GM23338 (cell line): Measurements from ENCODE around the gene CDC14A. TPM values are rescaled to one million over a fixed set of nuclear protein-coding genes. Genes with fewer than 3 reads are reported as not detected.
A peak's percentile ranks its signal among the peaks of the same experiment; 100 is the strongest.

Experiments used
- ATAC-seq: fragments of 200-7000 bp; cut with Tn5 transposase; 3 replicates; pipeline ENCODE4 v1.9.1; 2020
- DNase-seq: peaks from one replicate; pipeline ENCODE4 v3.0.0-alpha.2; 2015; ENCODE audit warnings: low spot score
- H2AFZ ChIP-seq: fragments of 200-600 bp; sonication (generic); 2 replicates; pipeline ENCODE4 v1.8.0; 2016; ENCODE audit warnings: antibody characterized with exemption, mild to moderate bottlenecking, moderate library complexity
- H3F3A ChIP-seq: fragments of 200-600 bp; sonication (generic); replicated peaks from 2 replicates; pipeline ENCODE4 v1.8.0; 2017; ENCODE audit warnings: antibody characterized with exemption, mixed run types, low read depth
- H3K27ac ChIP-seq: fragments of 200-600 bp; sonication (generic); 2 replicates; pipeline ENCODE4 v1.6.1; 2016; ENCODE audit warnings: low read depth
- H3K27me3 ChIP-seq: fragments of 200-600 bp; sonication (generic); 2 replicates; pipeline ENCODE4 v1.8.0; 2016; ENCODE audit warnings: mild to moderate bottlenecking, mixed run types, moderate library complexity; ENCODE audit not compliant: insufficient read depth
- H3K36me3 ChIP-seq: fragments of 200-600 bp; sonication (generic); 2 replicates; pipeline ENCODE4 v1.8.0; 2016; ENCODE audit warnings: mild to moderate bottlenecking; ENCODE audit not compliant: insufficient read depth
- H3K4me1 ChIP-seq: fragments of 200-600 bp; sonication (generic); 2 replicates; pipeline ENCODE4 v1.8.0; 2016; ENCODE audit warnings: mild to moderate bottlenecking, moderate library complexity; ENCODE audit not compliant: insufficient read depth
- H3K4me2 ChIP-seq: fragments of 200-600 bp; sonication (generic); 2 replicates; pipeline ENCODE4 v1.7.1; 2017; ENCODE audit warnings: mixed run types
- H3K4me3 ChIP-seq: fragments of 200-600 bp; sonication (generic); 2 replicates; pipeline ENCODE4 v1.6.1; 2016; ENCODE audit warnings: mixed run types
- H3K79me2 ChIP-seq: fragments of 200-600 bp; sonication (generic); replicated peaks from 2 replicates; pipeline ENCODE4 v1.8.0; 2017; ENCODE audit warnings: mild to moderate bottlenecking; ENCODE audit not compliant: insufficient read depth
- H3K9me2 ChIP-seq: fragments of 200-600 bp; sonication (generic); 2 replicates; pipeline ENCODE4 v1.8.0; 2017; ENCODE audit not compliant: insufficient read depth
- H4K20me1 ChIP-seq: fragments of 200-600 bp; sonication (generic); replicated peaks from 2 replicates; pipeline ENCODE4 v1.8.0; 2017; ENCODE audit warnings: mild to moderate bottlenecking; ENCODE audit not compliant: insufficient read depth
- H3K27ac Mint-ChIP-seq: 2 replicates; pipeline ENCODE4 v1.8.0; 2020; ENCODE audit warnings: inconsistent platforms, mild to moderate bottlenecking, moderate library complexity, mixed read lengths
- H3K27me3 Mint-ChIP-seq: 3 replicates; pipeline ENCODE4 v1.8.0; 2022; ENCODE audit warnings: low read depth, mild to moderate bottlenecking, moderate library complexity, mixed read lengths, inconsistent platforms; ENCODE audit not compliant: insufficient read depth, poor library complexity
- H3K36me3 Mint-ChIP-seq: 3 replicates; pipeline ENCODE4 v1.8.0; 2021; ENCODE audit warnings: low read depth, mild to moderate bottlenecking, inconsistent platforms, moderate library complexity, mixed read lengths
- H3K4me1 Mint-ChIP-seq: 3 replicates; pipeline ENCODE4 v1.8.0; 2020; ENCODE audit warnings: mild to moderate bottlenecking, inconsistent platforms, mixed read lengths
- H3K4me3 Mint-ChIP-seq: 3 replicates; pipeline ENCODE4 v1.8.0; 2021; ENCODE audit warnings: moderate library complexity, mild to moderate bottlenecking, inconsistent platforms, mixed read lengths
- H3K9me3 Mint-ChIP-seq: 3 replicates; pipeline ENCODE4 v1.8.0; 2020; ENCODE audit warnings: moderate library complexity, mild to moderate bottlenecking, inconsistent platforms, mixed read lengths
- CREB1 ChIP-seq: fragments of 250-450 bp; sonication (Bioruptor Pico); IDR thresholded peaks from 2 replicates; pipeline ENCODE4 v1.5.0; 2020; ENCODE audit warnings: low read depth, mild to moderate bottlenecking, moderate library complexity
- ETS1 ChIP-seq: IDR thresholded peaks from 2 replicates; pipeline ENCODE4 v1.6.1; 2016; ENCODE audit warnings: antibody characterized with exemption
- EZH2 ChIP-seq: fragments of 200-600 bp; sonication (generic); IDR thresholded peaks from one replicate; pipeline ENCODE4 v1.8.0; 2017; ENCODE audit warnings: antibody characterized with exemption, mild to moderate bottlenecking, low read depth; ENCODE audit not compliant: unreplicated experiment
- EZH2phosphoT487 ChIP-seq: fragments of 200-600 bp; sonication (generic); IDR thresholded peaks from one replicate; pipeline ENCODE4 v1.8.1; 2018; ENCODE audit warnings: antibody characterized with exemption; ENCODE audit not compliant: unreplicated experiment
- JUNB ChIP-seq: IDR thresholded peaks from one replicate; pipeline ENCODE4 v1.6.1; 2016; ENCODE audit warnings: antibody characterized with exemption; ENCODE audit not compliant: unreplicated experiment
- NANOG ChIP-seq: IDR thresholded peaks from 2 replicates; pipeline ENCODE4 v1.6.1; 2016; ENCODE audit warnings: antibody characterized with exemption, borderline replicate concordance
- POLR2AphosphoS5 ChIP-seq: IDR thresholded peaks from 2 replicates; pipeline ENCODE4 v1.6.1; 2016; ENCODE audit warnings: antibody characterized with exemption, low read depth
- STAT1 ChIP-seq: IDR thresholded peaks from one replicate; pipeline ENCODE4 v1.6.1; 2016; ENCODE audit warnings: antibody characterized with exemption; ENCODE audit not compliant: unreplicated experiment
- ZNF114 ChIP-seq: fragments of 250-450 bp; sonication (Bioruptor Pico); IDR thresholded peaks from 2 replicates; pipeline ENCODE4 v1.5.0; 2020; ENCODE audit warnings: mild to moderate bottlenecking, moderate library complexity
- ZNF331 ChIP-seq: fragments of 250-450 bp; sonication (Bioruptor Pico); IDR thresholded peaks from 2 replicates; pipeline ENCODE4 v1.5.0; 2020; ENCODE audit warnings: low read depth, mild to moderate bottlenecking, moderate library complexity
- ZNF462 ChIP-seq: fragments of 250-450 bp; sonication (Bioruptor Pico); IDR thresholded peaks from 2 replicates; pipeline ENCODE4 v1.5.0; 2020; ENCODE audit warnings: mild to moderate bottlenecking, moderate library complexity
- polyA plus RNA-seq: library from polyadenylated mRNA; unstranded; fragments of >200 nt; fragmentation: Nextera tagmentation; extraction: Ambion mirVana; gene quantifications from 2 replicates; pipeline ENCODE4 v1.2.1, GENCODE V29; 2016
- total RNA-seq: library from RNA; depleted of rRNA; stranded (reverse); fragments of >200 nt; shearing (Covaris generic); gene quantifications from 2 replicates; pipeline ENCODE4 v1.2.3, GENCODE V29; 2014
- TF ChIP-seq, protein P1 (sequence below), 2 experiments: fragments of 200-600 bp in 1 of 2; sonication (generic) in 1 of 2; conservative IDR thresholded peaks; 2 replicates each; pipeline versions ENCODE4 v1.5.1 to v1.6.1; 2016 to 2017; ENCODE audit warnings: antibody characterized with exemption in 2 of 2, low read depth in 2 of 2, mild to moderate bottlenecking in 2 of 2, moderate library complexity in 1 of 2
- TF ChIP-seq, protein P2 (sequence below): IDR thresholded peaks from one replicate; pipeline ENCODE4 v1.6.1; 2018; ENCODE audit warnings: antibody characterized with exemption; ENCODE audit not compliant: unreplicated experiment

The CDC14A gene
- total and polyA plus RNA-seq, 2 experiments from 2014 or later: 11.1 to 20.8 TPM

DNA sequence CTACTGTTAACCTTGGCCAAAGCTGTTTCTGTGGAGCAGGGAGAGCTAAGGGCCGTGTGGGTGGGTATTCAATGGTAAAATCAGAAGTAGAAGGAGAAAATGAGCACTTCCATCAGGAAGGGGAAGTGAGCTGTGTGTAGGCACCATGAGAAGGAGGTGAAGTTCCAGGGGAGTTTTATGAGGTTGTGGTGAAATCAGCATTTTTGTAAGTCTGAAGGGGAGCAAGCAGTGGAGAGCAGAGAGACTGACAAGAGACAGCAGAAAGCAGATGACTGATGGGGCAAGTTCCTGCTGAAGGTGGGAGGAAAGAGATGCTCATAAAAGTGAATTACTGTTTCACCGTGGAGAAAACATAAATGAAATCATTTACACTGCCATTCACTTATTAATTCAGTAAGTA is 183.0 kb downstream of the CDC14A start:
- TF ChIP-seq CREB1 (CRISPR knock-in tag) (no peak), POLR2AphosphoS5 (no peak), ZNF331 (CRISPR knock-in tag) (no peak), NANOG (no peak), EZH2phosphoT487 (no peak), ETS1 (no peak), ZNF114 (CRISPR knock-in tag) (no peak), JUNB (no peak), STAT1 (no peak), EZH2 (no peak), ZNF462 (CRISPR knock-in tag) (no peak)
- TF ChIP-seq, protein P1, sequence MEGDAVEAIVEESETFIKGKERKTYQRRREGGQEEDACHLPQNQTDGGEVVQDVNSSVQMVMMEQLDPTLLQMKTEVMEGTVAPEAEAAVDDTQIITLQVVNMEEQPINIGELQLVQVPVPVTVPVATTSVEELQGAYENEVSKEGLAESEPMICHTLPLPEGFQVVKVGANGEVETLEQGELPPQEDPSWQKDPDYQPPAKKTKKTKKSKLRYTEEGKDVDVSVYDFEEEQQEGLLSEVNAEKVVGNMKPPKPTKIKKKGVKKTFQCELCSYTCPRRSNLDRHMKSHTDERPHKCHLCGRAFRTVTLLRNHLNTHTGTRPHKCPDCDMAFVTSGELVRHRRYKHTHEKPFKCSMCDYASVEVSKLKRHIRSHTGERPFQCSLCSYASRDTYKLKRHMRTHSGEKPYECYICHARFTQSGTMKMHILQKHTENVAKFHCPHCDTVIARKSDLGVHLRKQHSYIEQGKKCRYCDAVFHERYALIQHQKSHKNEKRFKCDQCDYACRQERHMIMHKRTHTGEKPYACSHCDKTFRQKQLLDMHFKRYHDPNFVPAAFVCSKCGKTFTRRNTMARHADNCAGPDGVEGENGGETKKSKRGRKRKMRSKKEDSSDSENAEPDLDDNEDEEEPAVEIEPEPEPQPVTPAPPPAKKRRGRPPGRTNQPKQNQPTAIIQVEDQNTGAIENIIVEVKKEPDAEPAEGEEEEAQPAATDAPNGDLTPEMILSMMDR (conservative IDR thresholded peaks at IDR 0.05; ENCODE audit: low read depth in 2 of 2): no peak
- TF ChIP-seq, protein P2, sequence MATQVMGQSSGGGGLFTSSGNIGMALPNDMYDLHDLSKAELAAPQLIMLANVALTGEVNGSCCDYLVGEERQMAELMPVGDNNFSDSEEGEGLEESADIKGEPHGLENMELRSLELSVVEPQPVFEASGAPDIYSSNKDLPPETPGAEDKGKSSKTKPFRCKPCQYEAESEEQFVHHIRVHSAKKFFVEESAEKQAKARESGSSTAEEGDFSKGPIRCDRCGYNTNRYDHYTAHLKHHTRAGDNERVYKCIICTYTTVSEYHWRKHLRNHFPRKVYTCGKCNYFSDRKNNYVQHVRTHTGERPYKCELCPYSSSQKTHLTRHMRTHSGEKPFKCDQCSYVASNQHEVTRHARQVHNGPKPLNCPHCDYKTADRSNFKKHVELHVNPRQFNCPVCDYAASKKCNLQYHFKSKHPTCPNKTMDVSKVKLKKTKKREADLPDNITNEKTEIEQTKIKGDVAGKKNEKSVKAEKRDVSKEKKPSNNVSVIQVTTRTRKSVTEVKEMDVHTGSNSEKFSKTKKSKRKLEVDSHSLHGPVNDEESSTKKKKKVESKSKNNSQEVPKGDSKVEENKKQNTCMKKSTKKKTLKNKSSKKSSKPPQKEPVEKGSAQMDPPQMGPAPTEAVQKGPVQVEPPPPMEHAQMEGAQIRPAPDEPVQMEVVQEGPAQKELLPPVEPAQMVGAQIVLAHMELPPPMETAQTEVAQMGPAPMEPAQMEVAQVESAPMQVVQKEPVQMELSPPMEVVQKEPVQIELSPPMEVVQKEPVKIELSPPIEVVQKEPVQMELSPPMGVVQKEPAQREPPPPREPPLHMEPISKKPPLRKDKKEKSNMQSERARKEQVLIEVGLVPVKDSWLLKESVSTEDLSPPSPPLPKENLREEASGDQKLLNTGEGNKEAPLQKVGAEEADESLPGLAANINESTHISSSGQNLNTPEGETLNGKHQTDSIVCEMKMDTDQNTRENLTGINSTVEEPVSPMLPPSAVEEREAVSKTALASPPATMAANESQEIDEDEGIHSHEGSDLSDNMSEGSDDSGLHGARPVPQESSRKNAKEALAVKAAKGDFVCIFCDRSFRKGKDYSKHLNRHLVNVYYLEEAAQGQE: no peak
- Mint-ChIP-seq H3K9me3 (no peaks in the 10 kb centered on the region; the same call in 2 of the 3 replicates), H3K27me3 (peaks cover 32% of the 10 kb centered on the region), H3K4me3 (no peak overlapping the region), H3K4me1 (peaks cover 18% of the 10 kb centered on the region), H3K27ac (no peak overlapping the region), H3K36me3 (no peaks in the 10 kb centered on the region)
- Histone ChIP-seq H3K36me3 (no peaks in the 10 kb centered on the region), H3K4me1 (peaks cover 3% of the 10 kb centered on the region; the same call in 1 of the 2 replicates), H3K9me2 (no peaks in the 10 kb centered on the region), H3K27me3 (peaks cover 45% of the 10 kb centered on the region), H2AFZ (peak overlapping the region; percentile 63), H3K79me2 (no peaks in the 10 kb centered on the region), H3K4me2 (no peak overlapping the region), H3K27ac (no peak overlapping the region), H4K20me1 (no peaks in the 10 kb centered on the region), H3F3A (no peaks in the 10 kb centered on the region), H3K4me3 (no peak overlapping the region)
- DNase-seq (no peak), ATAC-seq (no peak)
